IPS-20b (cell line): Measurements from ENCODE around the gene ADD3.

Experiments used
- H3K27ac ChIP-seq: one replicate; pipeline ENCODE4 v1.5.1; 2013; ENCODE audit warnings: low read length
- H3K27me3 ChIP-seq: 2 replicates; pipeline ENCODE4 v1.6.1; 2013; ENCODE audit warnings: mild to moderate bottlenecking, low read length, inconsistent platforms; ENCODE audit not compliant: insufficient read depth
- H3K36me3 ChIP-seq: 2 replicates; pipeline ENCODE4 v1.6.1; 2013; ENCODE audit warnings: low read depth, mild to moderate bottlenecking, inconsistent platforms, low read length, moderate library complexity; ENCODE audit not compliant: insufficient read depth
- H3K4me1 ChIP-seq: 2 replicates; pipeline ENCODE4 v1.6.1; 2013; ENCODE audit warnings: mild to moderate bottlenecking, control low read depth, inconsistent platforms, low read length, moderate library complexity; ENCODE audit not compliant: insufficient read depth
- H3K4me3 ChIP-seq: 2 replicates; pipeline ENCODE4 v1.5.1; 2013; ENCODE audit warnings: mild to moderate bottlenecking, low read length, inconsistent platforms
- H3K9ac ChIP-seq: 2 replicates; pipeline ENCODE4 v1.6.1; 2013; ENCODE audit warnings: low read depth, mild to moderate bottlenecking, inconsistent platforms, low read length, moderate library complexity
- H3K9me3 ChIP-seq: 2 replicates; pipeline ENCODE4 v1.6.1; 2013; ENCODE audit warnings: mild to moderate bottlenecking, low read depth, low read length, inconsistent platforms; ENCODE audit not compliant: insufficient read depth

ADD3 gene

DNA sequence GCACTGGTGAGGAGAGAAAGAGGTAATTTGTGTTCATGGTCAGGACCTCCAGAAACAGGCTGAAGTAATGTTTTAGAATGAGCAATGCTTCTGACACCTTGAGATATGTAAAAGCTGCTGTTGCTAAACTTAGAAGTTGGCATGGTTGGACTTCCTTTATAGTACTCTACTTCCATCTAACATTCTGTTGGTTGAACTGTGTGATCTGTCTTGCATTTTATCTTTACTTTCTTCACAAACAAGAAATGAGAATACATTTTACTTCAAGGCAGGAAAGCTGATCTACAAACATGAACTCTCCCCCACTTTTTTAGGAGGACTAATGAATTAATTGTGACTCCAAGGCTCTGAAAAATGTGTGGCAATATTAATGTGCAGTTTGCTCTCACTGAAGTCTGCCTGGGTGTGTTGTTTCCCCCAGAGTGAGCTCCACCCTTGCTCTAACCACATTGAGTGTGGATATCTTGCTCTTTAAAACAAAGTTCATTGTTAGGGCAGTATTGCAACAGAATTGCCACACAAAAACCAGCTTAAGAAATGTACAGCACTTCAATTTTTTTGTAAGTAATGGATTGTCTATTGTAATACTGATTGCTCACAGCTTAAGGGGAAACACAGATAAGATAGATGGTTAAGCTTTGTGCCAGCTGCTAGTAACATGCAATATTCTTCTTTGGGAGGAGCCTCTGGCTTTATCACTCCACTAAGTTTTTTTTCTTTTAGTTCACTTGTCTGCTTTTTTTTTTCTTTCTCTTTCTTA, 69.0 kb downstream of the ADD3 start:
- Histone ChIP-seq H3K36me3 (no peaks in the 10 kb centered on the region), H3K9me3 (no peaks in the 10 kb centered on the region), H3K27ac (no peak overlapping the region), H3K4me3 (no peak overlapping the region), H3K4me1 (peaks cover 15% of the 10 kb centered on the region), H3K27me3 (no peaks in the 10 kb centered on the region), H3K9ac (no peak overlapping the region)

DNA sequence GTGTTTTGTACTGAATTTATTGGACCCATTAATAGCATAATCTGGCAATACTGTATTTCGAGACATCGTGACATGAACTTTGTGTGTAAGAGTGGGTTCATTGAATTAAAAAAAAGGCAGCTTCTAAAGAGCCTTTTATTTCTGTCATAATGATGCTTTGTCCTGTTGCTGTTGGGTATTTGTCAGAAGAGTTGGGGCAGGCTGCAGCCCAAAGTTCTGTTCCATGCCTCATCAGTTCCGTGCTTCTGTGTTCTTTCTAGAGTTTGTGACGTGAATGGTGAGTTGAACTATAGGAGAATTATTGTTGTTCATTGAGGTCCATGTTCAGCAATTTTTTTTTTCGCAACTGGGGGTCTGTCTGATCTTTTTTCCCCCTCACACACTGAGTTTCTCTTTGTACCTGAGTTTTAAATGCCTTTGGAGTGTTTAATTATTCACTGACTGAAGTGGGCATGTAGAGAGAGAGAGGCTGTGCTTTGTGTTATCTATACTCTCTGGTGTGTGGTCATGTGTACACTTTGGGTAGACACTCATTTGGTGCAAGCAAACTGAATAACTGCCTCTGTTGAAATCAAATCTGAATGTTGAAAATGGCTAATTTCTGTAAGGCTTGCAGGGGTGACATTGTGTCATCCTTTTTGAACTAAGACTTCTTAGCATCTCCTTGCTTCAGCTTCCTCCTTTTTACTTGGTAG, 69.8 kb downstream of the ADD3 start:
- Histone ChIP-seq H3K27me3 (no peaks in the 10 kb centered on the region), H3K27ac (no peak overlapping the region), H3K9me3 (no peaks in the 10 kb centered on the region), H3K4me3 (no peak overlapping the region), H3K36me3 (no peaks in the 10 kb centered on the region), H3K9ac (no peak overlapping the region), H3K4me1 (peaks cover 18% of the 10 kb centered on the region)

DNA sequence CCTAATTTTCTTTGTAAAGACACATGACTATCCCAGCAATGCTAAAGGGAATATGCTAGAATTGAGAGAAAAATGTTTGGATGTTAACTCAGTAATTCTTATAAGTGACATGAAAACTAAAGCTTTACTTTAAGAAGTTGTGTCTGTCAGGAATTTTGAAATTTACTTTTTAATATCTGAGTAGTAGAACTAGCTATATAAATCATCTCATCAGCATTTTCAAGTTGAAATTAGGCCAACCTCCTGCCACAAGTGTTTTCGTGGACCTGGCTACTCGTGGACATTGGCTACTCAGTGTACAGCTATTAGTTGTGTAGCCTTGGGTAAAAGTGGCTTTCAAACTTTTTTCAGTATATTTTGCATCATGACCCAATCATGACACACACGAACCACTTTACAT, 70.5 kb downstream of the ADD3 start:
- Histone ChIP-seq H3K4me3 (no peak overlapping the region), H3K9ac (no peak overlapping the region), H3K9me3 (no peaks in the 10 kb centered on the region), H3K27ac (no peak overlapping the region), H3K27me3 (no peaks in the 10 kb centered on the region), H3K36me3 (no peaks in the 10 kb centered on the region), H3K4me1 (peaks cover 18% of the 10 kb centered on the region)

DNA sequence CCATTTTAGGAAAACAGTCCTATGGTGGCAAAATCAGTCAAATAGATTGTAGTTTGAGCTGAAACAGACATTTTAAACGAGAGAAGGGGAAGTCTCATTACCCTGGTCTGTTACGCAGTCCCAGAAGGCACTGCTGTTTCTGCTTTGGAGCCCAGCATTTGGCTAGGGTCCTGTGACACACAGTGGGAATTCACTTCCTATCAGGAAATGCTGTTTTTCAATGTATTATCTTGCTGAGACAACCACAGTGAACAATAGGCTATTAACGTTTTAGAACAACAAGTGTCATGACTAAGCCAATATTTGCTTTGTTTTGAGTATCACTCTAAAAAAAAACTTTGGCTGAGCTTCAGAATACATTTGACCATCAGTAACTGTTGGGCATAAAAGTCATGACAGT, 74.1 kb downstream of the ADD3 start:
- Histone ChIP-seq H3K9me3 (no peaks in the 10 kb centered on the region), H3K36me3 (no peaks in the 10 kb centered on the region), H3K4me3 (no peak overlapping the region), H3K4me1 (peaks cover 19% of the 10 kb centered on the region), H3K9ac (no peak overlapping the region), H3K27me3 (no peaks in the 10 kb centered on the region), H3K27ac (no peak overlapping the region)

DNA sequence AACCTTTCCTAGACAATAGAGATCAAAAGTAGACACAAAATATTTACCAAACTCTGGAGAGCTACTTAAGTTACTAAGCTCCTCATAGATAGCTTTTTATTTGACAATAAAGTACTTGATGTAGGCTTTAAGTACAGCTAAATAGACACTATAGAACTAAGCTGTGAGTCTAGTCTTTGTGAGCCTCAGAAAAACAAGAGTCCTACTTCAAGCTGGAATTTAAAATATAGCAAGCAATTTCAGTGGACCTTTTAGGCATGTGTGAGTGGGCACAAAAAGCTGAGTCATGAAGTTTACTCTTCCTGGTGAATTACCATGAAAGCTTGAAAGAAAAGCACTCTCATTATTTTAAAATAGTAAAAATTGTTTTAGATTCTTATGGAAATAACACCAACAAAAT, 76.1 kb downstream of the ADD3 start:
- Histone ChIP-seq H3K4me1 (peaks cover 19% of the 10 kb centered on the region), H3K4me3 (no peak overlapping the region), H3K36me3 (no peaks in the 10 kb centered on the region), H3K27ac (no peak overlapping the region), H3K9me3 (no peaks in the 10 kb centered on the region), H3K9ac (no peak overlapping the region), H3K27me3 (no peaks in the 10 kb centered on the region)

DNA sequence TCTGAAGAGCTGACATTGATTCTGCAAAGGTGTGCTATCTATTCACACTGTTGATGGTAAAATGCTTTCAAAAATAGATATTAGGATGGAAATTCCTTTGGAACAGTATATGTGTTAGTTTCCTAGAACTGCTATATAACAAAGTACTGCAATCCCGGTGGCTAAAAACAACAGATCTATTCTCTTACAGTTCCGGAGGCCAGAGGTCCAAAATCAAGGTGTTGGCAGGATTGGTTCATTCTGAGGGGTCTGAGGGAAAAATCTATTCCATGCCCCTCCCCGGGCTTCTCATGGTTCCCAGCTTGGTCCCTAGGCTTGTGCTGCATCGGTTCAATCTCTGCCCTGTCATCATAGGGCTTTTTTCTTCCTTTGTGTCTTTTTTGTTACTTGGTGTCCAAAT, 79.9 kb downstream of the ADD3 start:
- Histone ChIP-seq H3K4me1 (peaks cover 10% of the 10 kb centered on the region), H3K9ac (no peak overlapping the region), H3K27me3 (no peaks in the 10 kb centered on the region), H3K36me3 (no peaks in the 10 kb centered on the region), H3K4me3 (no peak overlapping the region), H3K27ac (no peak overlapping the region), H3K9me3 (no peaks in the 10 kb centered on the region)

DNA sequence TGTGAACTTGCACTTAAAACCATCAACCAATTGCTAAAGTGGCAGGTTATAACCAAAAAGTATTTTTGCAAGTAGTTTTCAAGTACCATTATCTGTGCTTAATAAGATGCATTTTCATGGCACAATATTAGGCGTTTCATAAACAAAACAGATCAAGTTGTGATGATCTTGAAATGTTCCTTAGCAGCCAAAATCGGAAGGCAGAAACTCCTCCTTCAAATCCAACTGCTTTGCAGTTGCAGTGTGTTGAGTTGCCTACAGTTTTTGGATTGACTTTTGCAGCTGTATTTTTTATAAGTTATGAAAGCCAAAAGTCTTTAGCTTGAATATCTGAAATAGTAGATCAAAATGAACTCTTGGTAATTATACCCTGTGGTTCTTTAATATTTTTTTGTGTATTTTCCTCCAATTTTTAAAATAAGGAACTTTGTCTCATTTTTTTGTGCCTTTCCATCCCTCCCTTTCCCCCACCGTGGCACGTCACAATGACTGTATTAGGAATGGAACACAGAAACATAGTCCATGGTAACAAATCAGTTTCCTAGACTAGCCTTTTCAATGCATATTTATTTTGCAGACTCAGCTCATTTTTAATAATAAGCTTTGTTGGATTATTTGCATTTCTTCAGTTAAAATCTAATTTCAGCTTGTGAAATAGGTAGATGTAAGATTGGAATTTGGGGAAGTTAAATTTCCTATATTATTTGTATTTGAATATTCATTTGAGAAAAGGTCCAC, 80.8 kb downstream of the ADD3 start:
- H3K4me1 ChIP-seq = peaks cover 8% of the 10 kb centered on the region
- no peak overlapping the region for H3K9ac ChIP-seq
- H3K36me3 ChIP-seq = no peaks in the 10 kb centered on the region
- no peaks in the 10 kb centered on the region for H3K27me3 ChIP-seq
- H3K4me3 ChIP-seq = no peak overlapping the region
- no peak overlapping the region for H3K27ac ChIP-seq
- no peaks in the 10 kb centered on the region for H3K9me3 ChIP-seq

DNA sequence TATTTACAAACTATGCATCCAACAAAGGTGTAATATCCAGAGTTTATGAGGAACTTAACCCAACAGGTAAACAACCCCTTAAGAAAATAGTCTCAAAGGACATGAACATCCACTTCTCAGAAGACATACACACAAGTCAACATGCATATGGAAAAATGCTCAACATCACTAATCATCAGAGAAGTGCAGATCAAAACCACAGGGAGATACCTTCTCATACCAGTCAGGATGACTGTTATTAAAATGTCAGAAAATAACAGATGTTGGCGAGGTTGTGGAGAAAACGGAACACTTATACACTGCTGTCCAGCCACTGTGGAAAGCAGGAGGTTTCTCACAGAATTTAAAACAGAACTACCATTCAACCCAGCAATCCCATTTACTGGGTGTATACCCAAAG, 84.0 kb downstream of the ADD3 start:
- Histone ChIP-seq H3K9me3 (no peaks in the 10 kb centered on the region), H3K4me3 (no peak overlapping the region), H3K36me3 (no peaks in the 10 kb centered on the region), H3K9ac (no peak overlapping the region), H3K27ac (no peak overlapping the region), H3K27me3 (no peaks in the 10 kb centered on the region), H3K4me1 (no peaks in the 10 kb centered on the region)

DNA sequence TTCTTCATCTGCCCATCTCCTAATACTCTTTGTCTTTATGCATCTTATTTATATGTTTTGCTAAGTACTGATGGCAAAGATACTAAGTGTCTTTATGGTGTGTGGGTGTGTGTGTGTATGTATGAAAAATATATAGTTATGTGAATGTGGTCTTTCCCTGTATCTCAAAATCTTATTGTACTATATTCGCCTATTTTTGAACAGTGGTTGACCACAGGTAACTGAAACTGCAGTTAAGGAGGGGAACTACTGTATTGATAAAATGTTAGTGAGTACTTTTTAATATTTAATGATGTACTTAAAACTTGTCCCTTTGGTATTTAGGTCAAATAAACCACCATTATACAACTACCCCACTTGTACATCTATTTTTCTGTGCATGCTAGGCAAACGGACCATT, 85.9 kb downstream of the ADD3 start:
- Histone ChIP-seq H3K36me3 (no peaks in the 10 kb centered on the region), H3K4me1 (no peaks in the 10 kb centered on the region), H3K9me3 (no peaks in the 10 kb centered on the region), H3K27ac (no peak overlapping the region), H3K4me3 (no peak overlapping the region), H3K9ac (no peak overlapping the region), H3K27me3 (no peaks in the 10 kb centered on the region)

DNA sequence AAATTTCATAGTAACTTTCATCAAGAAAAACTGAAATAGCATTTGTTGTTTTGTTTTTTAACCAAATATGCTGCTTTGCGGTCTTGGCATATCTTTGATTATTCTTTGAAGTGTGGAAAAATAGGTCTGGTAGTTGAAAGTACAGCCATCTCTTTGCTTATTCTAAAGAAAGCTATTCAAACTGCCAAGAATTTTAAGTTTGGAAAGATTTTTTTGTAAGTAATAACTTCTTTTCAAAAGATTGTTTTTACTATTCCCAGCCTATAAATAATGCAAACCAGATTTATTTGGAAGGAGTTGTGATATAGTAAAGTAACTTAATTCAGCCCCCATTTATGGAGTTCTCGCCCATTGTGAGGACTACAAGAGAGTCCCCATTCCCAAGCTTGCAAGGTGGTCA, 87.0 kb downstream of the ADD3 start:
- H3K27ac ChIP-seq = no peak overlapping the region
- no peaks in the 10 kb centered on the region for H3K27me3 ChIP-seq
- H3K4me1 ChIP-seq = no peaks in the 10 kb centered on the region
- no peaks in the 10 kb centered on the region for H3K9me3 ChIP-seq
- no peaks in the 10 kb centered on the region for H3K36me3 ChIP-seq
- H3K4me3 ChIP-seq = no peak overlapping the region
- H3K9ac ChIP-seq = no peak overlapping the region

DNA sequence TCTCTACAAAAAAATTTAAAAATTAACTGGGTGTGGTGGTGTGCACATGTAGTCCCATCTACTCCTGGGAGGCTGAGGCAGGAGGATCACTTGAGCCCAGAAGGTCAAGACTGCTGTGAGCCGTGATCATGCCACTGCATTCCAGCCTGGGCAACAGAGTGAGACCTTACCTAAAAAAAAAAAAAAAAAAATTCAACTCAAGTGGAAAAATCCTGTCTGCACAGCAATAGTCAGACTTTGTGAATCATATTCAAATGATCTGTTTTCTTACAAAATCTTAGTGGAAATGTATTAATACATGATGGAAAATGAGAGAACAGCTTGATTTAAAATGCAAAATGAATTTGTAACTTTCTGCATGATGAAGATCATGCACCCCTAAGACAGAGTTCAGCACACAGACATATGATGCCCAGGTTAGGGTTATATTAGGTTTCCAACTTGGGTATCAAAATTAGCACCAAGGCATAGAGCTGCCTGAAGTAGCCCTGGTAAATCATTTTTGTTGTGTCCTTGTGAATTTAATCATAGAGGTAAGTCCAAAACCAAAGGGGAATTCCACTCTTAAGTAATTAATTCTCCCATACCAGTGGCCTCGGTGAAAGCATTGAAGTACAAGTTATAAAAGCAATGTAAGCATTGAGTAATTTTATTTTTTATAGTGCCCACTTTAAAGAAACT, 93.8 kb downstream of the ADD3 start:
- H3K4me1 ChIP-seq = no peaks in the 10 kb centered on the region
- H3K27me3 ChIP-seq = no peaks in the 10 kb centered on the region
- no peak overlapping the region for H3K9ac ChIP-seq
- H3K27ac ChIP-seq = no peak overlapping the region
- H3K9me3 ChIP-seq = no peaks in the 10 kb centered on the region
- no peak overlapping the region for H3K4me3 ChIP-seq
- peaks cover 24% of the 10 kb centered on the region; the same call in 1 of the 2 replicates for H3K36me3 ChIP-seq
